Heart left ventricle (tissue), 16 donors: ENCODE measurements around the gene SNUPN. TPM values are rescaled to one million over a fixed set of nuclear protein-coding genes. Genes with fewer than 3 reads are reported as not detected.
A peak's percentile ranks its signal among the peaks of the same experiment; 100 is the strongest.

ENCODE experiments used
- ATAC-seq, 4 donors: fragments of 200-7000 bp; cut with Tn5 transposase; one replicate each; pipeline ENCODE4 v1.9.1; 2020 to 2022; ENCODE audit warnings: moderate library complexity in 4 of 4, mild to moderate bottlenecking in 3 of 4, moderate number of reproducible peaks in 1 of 4
- DNase-seq, 5 donors: peaks; one replicate each; pipeline ENCODE4 v3.0.0-alpha.2; 2020
- H3K27ac ChIP-seq, 12 donors: fragments of 200-600 bp; sonication (generic) in 4 of 12; one replicate each; pipeline versions ENCODE4 v1.5.0 to v1.8.0; 2016 to 2022; ENCODE audit warnings: mild to moderate bottlenecking in 2 of 12
- H3K27me3 ChIP-seq, 9 donors: fragments of 200-600 bp; sonication (generic) in 2 of 9; one replicate each; pipeline versions ENCODE4 v1.5.1 to v1.8.0; 2016 to 2022; ENCODE audit warnings: mild to moderate bottlenecking in 3 of 9
- H3K36me3 ChIP-seq, 9 donors: fragments of 200-600 bp; sonication (generic) in 2 of 9; one replicate each; pipeline versions ENCODE4 v1.5.0 to v1.8.0; 2018 to 2022; ENCODE audit warnings: mild to moderate bottlenecking in 2 of 9
- H3K4me1 ChIP-seq, 12 donors: fragments of 200-600 bp; sonication (generic) in 4 of 12; one replicate each; pipeline versions ENCODE4 v1.5.0 to v1.8.0; 2016 to 2022; ENCODE audit warnings: mild to moderate bottlenecking in 3 of 12
- H3K4me3 ChIP-seq, 12 donors: fragments of 200-600 bp; sonication (generic) in 4 of 12; one replicate each; pipeline versions ENCODE4 v1.5.0 to v1.8.0; 2017 to 2022; ENCODE audit warnings: mild to moderate bottlenecking in 9 of 12, moderate library complexity in 4 of 12
- H3K9me3 ChIP-seq, 12 donors: fragments of 200-600 bp; sonication (generic) in 4 of 12; one replicate each; pipeline versions ENCODE4 v1.5.0 to v1.8.0; 2016 to 2022; ENCODE audit warnings: mild to moderate bottlenecking in 1 of 12
- CTCF ChIP-seq, 12 donors: fragments of 200-600 bp; sonication (generic) in 4 of 12; IDR thresholded peaks; one replicate each; pipeline versions ENCODE4 v1.5.0 to v1.8.0; 2018 to 2022; ENCODE audit warnings: antibody characterized with exemption in 12 of 12, mild to moderate bottlenecking in 5 of 12
- POLR2A ChIP-seq, 2 donors: fragments of 450-650 bp; IDR thresholded peaks; one replicate each; pipeline ENCODE4 v1.6.1; 2017; ENCODE audit warnings: antibody characterized with exemption in 2 of 2, mild to moderate bottlenecking in 2 of 2, moderate library complexity in 2 of 2
- WGBS, 4 donors: extraction: QIAGEN DNeasy Blood & Tissue Kit in 2 of 4; methylation state at CpG; one replicate each; pipeline versions ENCODE4 v1.1.5 to v1.1.7; 2013 to 2018; 5-methylcytosine and 5-hydroxymethylcytosine counted together
- intact Hi-C, 10 donors: fragments of 100-400 bp; cut with DNase I; formaldehyde crosslinking; loops; one replicate each; pipeline versions ENCODE4 v1.11.1 to v1.14.2; 2022
- long read RNA-seq, 3 donors: library from polyadenylated mRNA; unstranded; transcript quantifications; one replicate each; pipeline ENCODE4 v2.0.0, GENCODE V29; 2020 to 2021
- polyA plus RNA-seq, 2 donors: library from polyadenylated mRNA; stranded (reverse); fragments of 200-250 nt; gene quantifications; one replicate each; pipeline ENCODE4 v1.2.3, GENCODE V29; 2013
- total RNA-seq, 9 donors: library from RNA; depleted of rRNA in 2 of 9; stranded (reverse); fragments of >200 nt in 2 of 9; fragmentation: NEBNext Ultra II Directional in 3 of 9; extraction: Animal tissue kit (Norgen Biotek cat#: 25700) in 3 of 9; gene quantifications; one replicate each; pipeline versions ENCODE4 v1.1.0 to v1.2.4, GENCODE V29; 2016 to 2023
- donor health status: ischemic (EF 13 %, LVEDD 7.1; RV severe dilation, severe dysfunction).
- donor health status: healthy with polysubstance abuse.
- donor health status: DM: no; HTN: yes; CAD: no.
- donor health status: DM: no; HTN: no; CAD: no.
- donor health status: ischemic (EF 25% LVEDD 6.9; RV normal size, moderate dysfunction).
- donor health status: ischemic (EF 25% LVEDD 5.7; RV mildly dilated, moderate dysfunction).
- donor health status: healthy.
- donor health status: DM: yes; HTN: yes; CAD: no.
- donor health status: ischemic (EF 35%, LVEDD 5.7; RV mildly dilated, moderate dysfunction).
- donor health status: nonischemic (EF 11% LVEDD 7.7; RV severe dilation, severe dysfunction).
- donor health status: DM: yes; HTN: yes; CAD: no.
- donor health status: PGD.
- donor health status: ischemic (EF 29% LVEDD 5.4; RV normal size, mild dysfunction).
- donor health status: nonischemic (EF 23%, LVEDD 6.1; RV moderate dilation, normal function).

Gene SNUPN
- 10 to 100 TPM; 13.2 to 21.6 (median 14.5) TPM for total RNA-seq
- 10 to 100 TPM; 14.1 to 15.5 TPM for polyA plus RNA-seq
- long read RNA-seq, donor 1, transcript SNUPN-201 (9 exons, 1,513 nt): major isoform, 16 of 26 reads
- long read RNA-seq, donor 1, partial matches to known transcripts: 2 of 26 reads
- long read RNA-seq, donor 1, other reads (novel, unspliced or antisense): 3 of 26 reads
- long read RNA-seq, donor 2, transcript SNUPN-206 (9 exons, 1,682 nt): minor isoform, 16 of 69 reads
- long read RNA-seq, donor 2, transcript SNUPN-201 (9 exons, 1,513 nt): major isoform, 42 of 69 reads
- long read RNA-seq, donor 2, partial matches to known transcripts: 4 of 69 reads
- long read RNA-seq, donor 2, other reads (novel, unspliced or antisense): 5 of 69 reads
- long read RNA-seq, donor 3, transcript SNUPN-201 (9 exons, 1,513 nt): major isoform, 18 of 30 reads
- long read RNA-seq, donor 3, transcript SNUPN-206 (9 exons, 1,682 nt): minor isoform, 5 of 30 reads
- long read RNA-seq, donor 3, partial matches to known transcripts: 0 of 30 reads
- long read RNA-seq, donor 3, other reads (novel, unspliced or antisense): 6 of 30 reads

GRCh38 chr15:75625542-75626347, at the start of gene SNUPN:
Gene SNUPN, minus strand, starts transcription at chr15:75625725. Its CDS starts 4,674 bp downstream, at chr15:75621051.
- Histone ChIP-seq H3K9me3 (no peaks in the 10 kb centered on the region), H3K36me3 (no peaks in the 10 kb centered on the region)
- intact Hi-C loops: loop anchor here in 5 of 10 donors (1.0 to 10.0 kb wide), 8 partner anchors 13 to 257 kb away; partner anchors contain the start of genes SIN3A (in 3 of the 5), PTPN9 (in 2 of the 5) and MAN2C1 (in 1 of the 5)

GRCh38 chr15:75674366-75674765, 48.8 kb upstream of the SNUPN start:
- no peak overlapping the region for H3K4me3 ChIP-seq
- no peak for TF ChIP-seq CTCF (IDR thresholded peaks at IDR 0.05)
- TF ChIP-seq POLR2A (IDR thresholded peaks at IDR 0.05): no peak
- H3K27ac ChIP-seq: peak overlapping the region in 2 of 12 donors; percentile 81 to 89
- H3K27me3 ChIP-seq: no peaks in the 10 kb centered on the region
- 46 to 90% (median 71%) methylated on average over 5 to 8 of the region's 8 CpGs for WGBS, 4 donors
- H3K36me3 ChIP-seq: peaks cover 0 to 8% (median 0%) of the 10 kb centered on the region in 9 donors
- no peaks in the 10 kb centered on the region for H3K9me3 ChIP-seq
- DNase-seq: no peak
- no peak for ATAC-seq
- H3K4me1 ChIP-seq: peaks cover 15 to 63% (median 28%) of the 10 kb centered on the region in 12 donors
- intact Hi-C loops: loop anchor here in 5 of 10 donors (5.0 to 10.0 kb wide), 3 partner anchors 37 to 310 kb away; partner anchors contain the start of gene MAN2C1 (in 1 of the 5)

More at GRCh38 chr15:75625542-75626347, at the start of gene SNUPN:
- DNase-seq: peak; percentile 96 to 97 (median 96)
- Histone ChIP-seq H3K27ac (peak within 1 kb of the TSS; percentile 93 to 100 (median 97)), H3K4me1 (peaks cover 0 to 25% (median 13%) of the 10 kb centered on the region in 12 donors), H3K4me3 (peak within 1 kb of the TSS; percentile 67 to 98 (median 81)), H3K27me3 (no peaks in the 10 kb centered on the region)
- peak; percentile 85 to 95 (median 94) for ATAC-seq
- peak in 1 of 2 donors; percentile 57 for TF ChIP-seq POLR2A (IDR thresholded peaks at IDR 0.05)
- TF ChIP-seq CTCF (IDR thresholded peaks at IDR 0.05): no peak
- WGBS, 4 donors: 1 to 2% (median 2%) methylated on average over 32 to 47 of the region's 47 CpGs

- ATAC-seq: peak; percentile 53 to 87 (median 70)
- Histone ChIP-seq H3K9me3 (no peaks in the 10 kb centered on the region), H3K4me3 (peak overlapping the region in 2 of 12 donors; percentile 1 to 6), H3K4me1 (peaks cover 15 to 63% (median 28%) of the 10 kb centered on the region in 12 donors), H3K27ac (peak overlapping the region; percentile 51 to 89 (median 64)), H3K27me3 (no peaks in the 10 kb centered on the region), H3K36me3 (peaks cover 0 to 8% (median 0%) of the 10 kb centered on the region in 9 donors)
- TF ChIP-seq POLR2A (IDR thresholded peaks at IDR 0.05) (no peak), CTCF (IDR thresholded peaks at IDR 0.05) (no peak)
- 38 to 70% (median 61%) methylated on average over 5 to 10 of the region's 10 CpGs for WGBS, 4 donors
- peak; percentile 86 to 91 (median 89) for DNase-seq
- intact Hi-C loops: loop anchor here in 6 of 10 donors (1.0 to 10.0 kb wide), 5 partner anchors 25 to 309 kb away; partner anchors contain the start of genes MAN2C1 (in 1 of the 6) and SNX33 (in 1 of the 6)
These were observed 48.1 kb upstream of the SNUPN start for GRCh38 chr15:75673426-75674235.
